ENCODE results near the gene PCYT1B.
A peak's percentile ranks its signal among the peaks of the same experiment; 100 is the strongest.
"Not testable (repeated sequence)": the region's sequence is repeated elsewhere in the genome, so short reads cannot be mapped to it uniquely, and the experiment has no call there.

PCYT1B gene

DNA sequence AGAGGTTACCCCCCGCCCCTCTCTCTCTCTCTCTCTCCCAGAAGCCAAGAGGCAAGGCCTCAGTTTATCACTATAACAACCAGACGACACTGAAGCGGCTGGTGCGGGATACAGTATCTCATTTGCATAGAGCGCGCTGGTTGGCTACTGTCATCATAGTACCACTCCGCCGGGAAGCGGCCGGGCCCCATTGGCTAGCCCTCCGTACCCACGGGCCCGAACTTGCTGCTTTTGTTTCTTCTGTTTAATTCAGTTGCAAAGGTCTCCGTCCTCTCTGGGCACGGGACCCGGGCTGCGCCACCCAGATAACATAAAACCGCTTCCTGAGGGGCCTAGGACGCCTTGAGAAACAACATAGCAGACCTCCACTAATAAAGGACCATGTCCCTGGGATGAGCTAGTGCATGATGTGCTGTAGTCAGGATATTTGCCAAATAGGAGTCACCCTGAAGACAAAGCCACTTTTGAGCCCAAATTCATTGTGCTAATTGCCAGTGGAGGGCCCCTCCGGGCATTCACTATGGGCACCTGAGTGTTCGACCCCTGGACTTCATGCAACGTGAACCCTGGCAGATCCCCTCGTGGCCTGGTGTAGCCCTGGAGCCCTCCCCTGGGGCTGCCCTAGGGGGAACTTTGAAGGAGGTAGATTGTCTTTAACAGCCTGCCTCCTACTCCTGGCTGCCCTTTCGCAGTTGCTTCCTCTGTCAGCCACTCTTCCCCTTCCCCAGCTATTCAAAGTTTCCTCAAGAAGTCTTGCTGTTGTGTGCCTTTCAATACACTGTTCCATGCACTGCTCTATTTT lies at the start of gene PCYT1B:
TSS of gene PCYT1B (minus strand) at position 91 of the 802 bp plus-strand sequence. CDS start 242 bp downstream, outside the sequence.
- peak; percentile 9 to 28 for DNase-seq

DNA sequence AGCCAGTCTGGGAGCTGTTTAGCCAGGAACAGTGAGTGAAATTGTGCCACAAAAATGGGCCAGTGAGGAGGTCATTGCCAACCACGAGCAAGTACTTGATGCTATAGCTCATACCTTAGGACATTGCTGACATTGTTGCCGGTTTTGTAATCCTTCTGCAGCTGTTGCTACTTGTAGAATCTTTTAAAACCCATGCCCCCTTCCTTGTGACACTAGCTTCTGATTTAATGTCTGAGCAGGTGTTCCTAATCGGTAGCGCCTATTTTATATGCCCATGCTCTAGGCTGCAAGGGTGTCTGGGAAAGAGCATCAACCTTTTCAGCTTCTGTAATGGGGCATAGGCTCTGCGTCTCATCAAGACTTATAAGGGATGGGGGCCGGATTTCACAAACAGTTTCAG lies 49.1 kb upstream of the PCYT1B start:
- DNase-seq: no peak

DNA sequence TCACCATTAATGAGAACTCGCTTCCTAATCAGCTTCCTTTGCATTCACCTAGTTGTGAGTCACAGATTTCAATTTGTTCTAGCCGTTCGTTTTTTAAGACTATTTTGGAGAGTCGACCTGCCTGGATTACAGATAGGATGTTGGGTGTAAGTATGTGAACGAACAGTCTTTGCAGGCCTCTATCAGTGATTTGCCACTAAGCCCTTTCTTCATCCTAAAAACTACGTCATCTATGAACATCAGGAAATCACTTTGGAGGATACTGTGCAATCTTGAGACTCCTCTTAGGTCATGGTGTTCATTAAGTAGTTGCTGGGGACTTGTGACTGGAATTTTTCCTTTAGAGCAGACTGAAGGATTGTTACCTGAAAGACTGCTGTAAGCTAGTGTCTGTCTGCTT lies 47.7 kb upstream of the PCYT1B start:
- DNase-seq: peak in 1 of 2 donors; percentile 1

DNA sequence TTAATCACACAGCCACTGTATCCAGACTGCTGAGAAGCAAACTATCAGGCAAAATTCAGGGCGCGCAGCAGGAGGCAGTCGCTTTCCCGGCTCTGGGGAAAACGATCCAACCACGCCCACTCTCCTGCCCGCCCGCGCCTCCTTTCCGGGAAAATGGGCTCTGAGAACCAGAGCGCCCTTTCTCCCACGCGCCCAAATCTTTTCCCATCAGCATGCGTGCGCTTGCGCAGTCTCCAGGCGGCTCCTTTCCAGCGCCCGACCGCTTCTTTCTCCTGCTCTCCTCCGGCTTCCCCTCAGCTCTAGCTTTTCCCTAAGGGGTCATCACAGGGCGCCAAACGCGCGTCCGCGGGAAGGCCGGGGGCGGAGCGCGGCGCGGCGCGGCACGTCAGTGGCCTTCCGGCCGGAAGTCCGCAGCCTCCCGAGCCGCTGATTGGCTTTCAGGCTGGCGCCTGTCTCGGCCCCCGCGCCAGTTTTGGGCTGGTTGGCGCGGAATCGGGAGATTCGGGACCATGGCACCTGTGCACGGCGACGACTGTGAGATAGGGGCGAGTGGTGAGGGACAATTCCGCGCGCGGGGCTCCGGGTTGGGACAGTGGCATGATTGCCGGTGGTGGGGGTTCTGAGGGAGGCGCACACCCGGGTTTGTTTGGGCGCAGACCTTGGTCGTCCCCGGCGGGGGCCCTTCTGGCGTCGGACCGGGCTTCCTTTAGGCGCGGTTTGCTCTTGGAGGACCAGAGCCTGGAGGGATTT lies 46.5 kb upstream of the PCYT1B start, which contains the start of gene POLA1:
TSS of gene POLA1 (plus strand) at position 466 of the 750 bp plus-strand sequence. CDS start at position 510, 44 bp downstream.
- DNase-seq: peak; percentile 90

DNA sequence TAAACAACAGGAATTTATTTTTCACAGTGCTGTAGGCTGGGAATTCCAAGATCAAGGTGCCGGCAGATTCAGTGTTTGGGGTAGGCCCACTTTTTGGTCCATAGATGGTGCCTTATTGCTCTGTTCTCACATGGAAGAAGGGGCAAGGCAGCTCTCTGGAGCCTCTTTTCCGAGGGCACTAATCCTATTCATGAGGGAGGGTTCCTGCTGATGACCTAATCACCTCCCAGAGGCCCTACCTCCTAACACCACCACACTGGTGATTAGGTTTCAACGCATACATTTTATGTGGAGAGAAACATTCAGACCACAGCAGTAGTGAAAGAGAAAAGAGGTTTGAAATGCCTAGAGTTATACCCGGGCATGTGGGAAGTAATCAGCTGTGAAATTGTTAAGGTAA lies 45.2 kb upstream of the PCYT1B start:
- no peak for DNase-seq

DNA sequence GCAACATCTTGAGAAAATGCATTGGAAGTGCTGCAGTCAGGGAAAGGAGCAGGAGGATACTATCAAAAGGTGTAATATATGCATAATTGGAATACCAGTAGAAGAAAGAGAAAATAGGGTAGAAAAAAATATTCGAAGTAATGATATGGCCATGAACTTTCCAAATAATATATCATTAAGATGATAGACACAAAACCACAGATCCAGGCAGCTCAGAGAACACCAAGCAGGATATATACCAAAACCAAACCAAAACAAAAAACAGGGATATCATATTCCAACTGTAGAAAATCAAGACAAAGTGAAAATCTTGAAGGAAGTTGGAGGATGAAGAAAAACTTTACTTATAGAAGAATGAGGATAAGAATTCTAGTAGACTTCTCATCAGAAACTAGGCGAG lies 36.9 kb upstream of the PCYT1B start:
- no peak for DNase-seq

DNA sequence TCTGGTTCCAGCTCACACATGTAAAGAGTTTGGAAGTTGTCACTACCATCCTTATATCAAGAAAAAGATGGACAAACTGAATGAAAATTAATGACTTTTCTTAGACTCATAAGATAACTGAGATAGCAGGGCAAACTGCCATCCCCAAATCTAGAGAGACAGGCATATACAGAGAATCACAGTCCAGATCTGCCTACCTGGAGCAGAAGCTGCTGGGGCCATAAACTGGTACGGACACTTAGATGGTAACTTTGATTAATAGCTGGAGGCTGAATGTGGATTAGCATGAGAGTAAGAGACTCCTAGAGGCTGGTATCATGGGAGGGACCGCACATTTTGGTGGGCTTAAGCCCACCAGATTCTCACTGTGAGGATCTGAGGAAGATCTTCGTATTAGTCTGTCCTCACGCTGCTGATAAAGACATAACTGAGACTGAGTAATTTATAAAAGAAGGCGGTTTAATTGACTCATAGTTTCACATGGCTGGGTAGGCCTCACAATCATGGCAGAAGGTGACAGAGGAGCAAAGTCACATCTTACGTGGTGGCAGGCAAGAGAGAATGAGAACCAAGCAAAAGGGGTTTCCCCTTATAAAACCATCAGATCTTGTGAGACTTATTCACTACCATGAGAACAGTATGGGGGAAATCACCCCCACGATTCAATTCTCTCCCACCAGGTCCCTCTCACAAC lies 35.7 kb upstream of the PCYT1B start:
- no peak for DNase-seq

DNA sequence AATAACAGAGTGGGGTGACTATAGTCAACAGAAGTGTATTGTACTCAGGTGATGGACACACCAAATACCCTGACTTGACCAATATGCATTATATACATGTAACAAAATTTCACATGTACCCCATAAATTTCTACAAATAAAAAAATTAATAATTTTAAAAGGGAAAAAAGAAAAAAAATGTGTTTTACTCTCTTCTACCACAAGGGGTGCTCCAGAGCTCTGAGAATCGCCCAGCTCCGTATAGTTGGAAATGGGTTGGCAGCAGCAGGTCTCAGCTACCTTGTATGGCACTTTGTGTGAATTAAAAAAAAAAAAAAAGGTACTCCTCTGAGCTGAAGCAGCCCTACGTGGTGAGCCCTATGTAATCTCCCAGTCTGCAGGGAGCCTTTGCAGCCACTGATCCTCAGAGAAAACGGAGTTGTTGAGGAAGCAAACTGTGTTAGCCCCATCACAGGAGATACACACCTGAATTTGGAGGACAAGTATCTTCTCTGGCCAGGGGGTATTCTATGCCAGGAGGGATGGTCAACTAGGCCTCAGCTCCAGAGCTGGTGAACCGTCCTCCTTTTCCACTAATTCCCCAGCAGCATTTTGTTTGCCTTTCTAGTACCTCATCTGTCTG lies 29.4 kb upstream of the PCYT1B start:
- peak in 1 of 2 donors; percentile 12 for DNase-seq

DNA sequence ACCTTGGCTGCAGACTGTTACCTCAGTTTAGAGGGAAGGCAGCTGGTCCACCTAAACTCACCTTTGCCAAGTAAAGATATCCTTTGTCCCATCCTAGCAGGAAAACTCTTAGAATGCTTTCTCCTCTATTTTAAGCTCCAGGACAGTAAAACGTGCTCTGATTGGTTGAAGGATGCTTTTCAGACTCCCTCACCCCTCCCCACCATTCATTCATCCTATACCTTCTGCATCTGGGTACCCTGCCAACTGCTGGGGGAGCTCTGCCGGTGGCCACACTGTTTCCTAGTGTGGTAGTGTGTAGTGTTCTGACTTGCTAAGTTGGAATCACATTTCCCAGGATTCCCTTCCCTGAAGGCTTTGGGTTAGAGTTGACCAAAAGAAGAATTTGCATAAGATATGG lies 26.3 kb upstream of the PCYT1B start:
- no peak for DNase-seq

DNA sequence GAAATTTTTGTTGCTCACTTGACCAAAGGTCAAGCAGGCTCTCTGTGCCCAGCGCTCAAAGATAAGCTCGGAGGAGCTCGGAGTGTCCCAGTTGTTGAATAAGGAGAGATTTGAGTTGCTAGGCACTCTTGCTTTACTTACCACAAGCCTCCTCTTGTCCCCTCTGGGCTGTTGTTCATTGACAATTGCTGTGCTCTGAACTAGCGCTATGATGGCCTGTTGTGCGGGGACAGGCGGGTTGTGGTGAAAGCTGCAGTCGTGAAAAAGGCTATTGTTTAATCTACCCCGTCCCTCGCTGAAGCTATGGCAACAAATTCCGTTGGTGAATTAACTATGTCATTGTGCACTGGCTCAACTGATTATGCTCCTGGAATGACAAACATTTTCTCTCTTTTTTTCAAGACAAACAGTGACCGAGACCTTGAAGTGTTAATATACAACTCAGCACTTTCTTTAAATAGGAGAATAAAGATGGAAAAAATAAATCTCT lies 25.6 kb upstream of the PCYT1B start:
- DNase-seq: no peak

DNA sequence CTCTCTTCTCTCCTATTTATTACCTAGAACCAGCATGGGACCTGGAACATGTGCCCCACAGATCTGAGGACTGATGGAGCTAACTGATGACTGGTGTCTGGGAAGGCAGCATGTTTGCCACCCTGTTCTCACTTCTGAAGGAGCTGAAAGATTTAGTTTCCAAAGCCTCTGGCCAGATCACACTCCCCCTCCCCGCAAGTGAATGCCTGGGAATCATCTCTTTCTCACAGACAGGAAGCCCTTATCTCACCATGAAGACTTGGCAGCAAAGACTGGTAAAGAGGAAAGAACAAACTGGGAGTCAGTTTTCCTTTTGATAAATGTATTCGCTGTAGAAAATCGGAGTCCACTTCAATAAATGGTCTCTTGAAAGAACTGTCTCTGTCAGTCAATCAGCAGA lies 21.0 kb upstream of the PCYT1B start:
- DNase-seq: no peak

DNA sequence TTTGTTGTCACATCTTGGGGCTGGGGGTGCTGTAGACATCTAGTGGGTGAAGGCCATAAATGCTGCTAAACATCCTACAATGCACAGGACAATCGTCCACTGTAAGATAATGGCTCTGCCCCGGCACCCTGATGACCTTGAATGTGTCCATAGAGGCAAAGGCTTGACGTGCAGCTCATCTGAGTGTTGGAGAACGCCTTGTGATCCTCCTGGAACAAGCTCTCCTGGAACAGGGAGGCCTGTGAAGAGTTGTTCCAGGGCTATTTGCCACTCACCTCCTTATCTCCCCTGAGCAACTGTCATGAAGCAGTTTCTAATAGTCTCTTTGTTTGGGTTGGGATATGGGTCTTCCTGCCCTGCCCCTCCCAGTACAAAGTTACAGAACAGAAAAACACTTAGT lies 15.2 kb upstream of the PCYT1B start:
- DNase-seq: no peak

DNA sequence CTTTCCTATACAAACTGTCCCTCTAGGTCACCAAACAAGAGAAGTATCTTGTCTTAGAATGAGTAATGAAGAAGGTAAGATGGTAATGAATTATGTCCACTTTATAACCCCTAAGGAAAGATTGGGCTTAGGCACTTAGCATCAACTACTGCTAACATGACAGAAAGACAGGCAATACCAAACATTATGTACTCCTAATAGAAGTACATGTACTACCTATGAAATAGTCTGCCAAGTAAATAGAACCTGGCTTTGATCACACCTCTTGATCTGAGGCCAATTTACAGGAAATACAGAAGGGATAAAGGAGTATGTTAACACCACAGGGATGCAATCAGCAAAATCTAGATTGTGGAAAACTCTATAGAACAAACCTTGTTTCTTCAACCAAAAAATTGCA lies 14.1 kb upstream of the PCYT1B start:
- DNase-seq: no peak

DNA sequence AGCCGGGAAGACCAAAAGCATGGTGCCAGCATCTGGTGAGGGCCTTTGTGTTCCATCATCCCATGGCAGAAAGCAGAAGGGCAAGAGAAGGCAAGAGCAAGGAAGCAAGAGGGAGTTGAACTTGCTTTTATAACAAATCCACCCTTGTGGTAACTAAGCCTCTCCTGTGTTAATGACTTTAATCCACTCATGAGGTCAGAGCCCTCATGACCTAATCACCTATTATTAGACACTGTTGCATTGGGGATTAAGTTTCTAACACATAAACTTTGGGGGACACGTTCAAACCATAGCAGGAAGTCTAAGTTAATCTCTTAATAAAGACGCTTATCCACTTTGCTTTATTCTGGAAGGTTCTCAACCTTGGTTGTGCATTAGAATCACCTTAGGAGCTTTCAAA lies 12.5 kb upstream of the PCYT1B start:
- DNase-seq: no peak

DNA sequence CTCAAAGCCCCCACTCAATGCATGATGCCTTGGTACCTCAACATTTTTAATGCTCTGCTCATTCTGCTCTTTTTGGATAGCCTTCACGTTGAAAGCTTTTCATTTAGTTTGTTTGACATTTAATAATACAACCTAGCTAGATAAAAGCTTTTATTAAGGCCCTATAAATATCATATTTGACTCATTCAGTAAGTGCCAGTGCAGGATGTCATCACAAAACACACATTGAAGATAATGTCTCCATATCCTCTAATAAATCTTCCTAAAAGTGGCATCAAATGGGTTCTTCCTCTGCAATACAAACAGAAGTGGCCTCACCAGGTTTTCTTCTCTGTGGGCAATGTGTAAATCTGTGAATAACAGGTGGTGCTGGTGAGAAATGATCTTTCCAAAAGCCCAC lies 12.0 kb upstream of the PCYT1B start:
- no peak for DNase-seq

DNA sequence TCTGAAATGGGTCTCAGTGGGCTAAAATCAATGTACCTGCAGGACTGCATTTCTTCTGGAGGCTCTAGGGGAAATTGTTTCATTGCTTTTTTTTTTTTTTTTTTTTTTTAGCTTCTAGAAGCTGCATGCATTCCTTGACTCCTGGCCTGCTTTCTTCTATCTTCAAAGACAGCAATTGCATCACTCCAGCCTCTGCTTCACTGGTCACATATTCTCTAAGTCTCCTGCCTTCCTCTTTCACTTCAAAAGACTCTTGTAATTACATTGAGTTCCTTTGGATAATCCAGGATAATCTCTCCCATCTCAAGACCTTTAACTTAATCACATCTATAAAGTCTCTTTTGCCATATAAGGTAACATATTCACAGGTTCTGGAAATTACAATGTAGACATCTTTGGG lies 11.3 kb upstream of the PCYT1B start:
- no peak for DNase-seq

DNA sequence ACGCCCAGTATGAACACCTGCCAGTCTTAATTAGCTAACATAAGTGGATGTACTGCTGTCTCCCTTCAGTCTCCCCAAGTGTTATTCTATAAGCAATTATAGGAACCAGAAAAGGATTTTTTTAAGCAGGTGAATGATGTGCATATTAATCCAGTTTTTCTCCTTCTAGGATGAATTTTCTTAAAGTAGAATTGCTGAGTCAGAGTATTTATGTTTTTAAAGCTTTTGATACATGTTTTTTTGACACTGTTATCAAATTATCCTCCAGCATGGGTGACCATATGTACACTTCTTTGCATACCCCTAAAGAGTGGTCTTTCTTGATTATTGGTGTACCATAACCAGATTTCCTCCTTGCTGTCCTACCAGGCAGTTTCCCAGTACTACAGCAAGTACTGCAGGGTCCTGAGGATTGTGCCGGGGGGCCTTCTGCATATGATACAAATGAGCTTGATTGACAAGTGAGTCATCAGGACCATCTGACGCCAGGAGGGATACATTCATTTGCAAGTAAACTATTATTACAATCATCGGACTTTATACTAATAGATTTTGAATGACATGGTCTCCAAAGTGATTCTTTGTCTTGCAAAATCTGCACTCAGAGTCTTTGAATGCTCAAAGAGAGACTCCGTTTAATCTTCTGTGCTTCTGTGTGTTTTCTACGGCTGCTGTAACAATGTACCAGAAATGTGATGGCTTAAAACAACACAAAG lies 10.7 kb upstream of the PCYT1B start:
- no peak for DNase-seq

DNA sequence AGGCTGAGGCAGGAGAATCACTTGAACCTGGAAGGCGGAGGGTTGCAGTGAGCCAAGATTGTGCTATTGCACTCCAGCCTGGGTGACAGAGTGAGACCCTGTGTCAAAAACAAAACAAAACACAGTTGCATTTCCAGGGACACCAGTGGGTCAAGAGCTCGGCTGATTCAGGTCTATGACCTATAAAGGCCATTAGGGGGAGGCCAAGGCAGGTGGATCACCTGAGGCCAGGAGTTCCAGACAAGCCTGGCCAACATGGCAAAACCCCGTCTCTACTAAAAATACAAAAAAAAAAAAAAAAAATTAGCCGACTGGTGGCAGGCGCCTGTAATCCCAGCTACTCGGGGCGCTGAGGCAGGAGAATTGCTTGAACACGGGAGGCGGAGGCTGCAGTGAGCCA lies 8.5 kb upstream of the PCYT1B start:
- DNase-seq: not testable (repeated sequence)

DNA sequence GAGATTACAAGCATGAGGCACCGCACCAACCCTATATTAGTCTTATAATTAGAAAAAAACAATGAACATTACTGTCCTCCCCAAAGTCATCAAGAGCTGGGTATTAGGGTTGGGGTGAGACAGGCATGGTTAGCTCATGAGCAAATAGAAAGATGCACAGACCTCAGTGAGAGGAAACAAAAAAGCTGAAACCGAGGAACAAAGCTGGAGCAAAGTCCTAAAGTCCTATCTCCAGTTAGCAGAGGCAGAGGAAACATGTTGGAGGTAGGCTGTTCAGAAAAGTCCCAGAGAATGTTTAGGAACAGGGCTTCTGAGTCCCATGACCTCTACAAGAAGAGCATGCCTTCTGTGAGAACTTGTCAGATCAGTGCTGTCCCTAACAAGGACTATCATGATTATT lies 4.6 kb upstream of the PCYT1B start:
- no peak for DNase-seq

DNA sequence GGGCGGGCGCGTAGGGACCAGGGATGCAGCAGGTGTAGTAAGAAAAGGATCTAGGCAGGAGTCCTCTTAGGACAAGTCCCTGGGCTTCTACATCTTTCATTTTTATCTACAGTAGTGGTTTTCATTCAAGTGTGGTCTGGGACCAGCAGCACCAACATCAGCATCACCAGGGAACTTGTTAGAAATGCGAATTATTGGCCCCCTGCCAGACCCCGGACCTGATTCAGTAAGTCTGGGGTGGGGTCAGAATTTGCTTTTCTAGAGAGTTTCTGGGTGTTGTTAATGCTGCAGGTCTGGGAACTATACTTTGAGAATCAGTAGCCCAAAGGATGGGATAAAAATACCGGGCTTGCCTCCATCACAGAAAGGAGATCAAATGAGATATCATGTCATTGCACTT lies 1.3 kb upstream of the PCYT1B start:
- DNase-seq: no peak

DNA sequence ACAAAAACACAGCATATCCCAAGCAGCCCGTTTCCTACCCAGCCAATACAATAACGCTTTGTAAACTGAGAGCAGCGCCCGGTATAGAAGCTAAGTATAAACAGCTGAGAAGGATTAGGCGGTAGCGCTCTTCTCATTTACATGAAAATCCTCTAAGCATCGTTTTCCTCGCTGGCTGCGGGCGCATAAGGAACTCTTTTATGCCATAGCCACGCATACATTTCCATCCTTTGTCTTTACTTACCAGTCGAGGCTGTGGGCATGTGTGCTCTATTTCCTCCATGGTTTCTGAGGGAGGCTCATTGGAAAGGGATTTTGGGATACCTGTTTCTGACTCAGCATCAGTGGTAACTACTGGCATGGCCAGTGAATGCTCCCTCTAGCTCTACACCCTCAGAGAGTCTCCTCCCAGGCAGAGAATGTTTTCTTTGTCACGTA lies 383 bp downstream of the PCYT1B start:
- no peak for DNase-seq

DNA sequence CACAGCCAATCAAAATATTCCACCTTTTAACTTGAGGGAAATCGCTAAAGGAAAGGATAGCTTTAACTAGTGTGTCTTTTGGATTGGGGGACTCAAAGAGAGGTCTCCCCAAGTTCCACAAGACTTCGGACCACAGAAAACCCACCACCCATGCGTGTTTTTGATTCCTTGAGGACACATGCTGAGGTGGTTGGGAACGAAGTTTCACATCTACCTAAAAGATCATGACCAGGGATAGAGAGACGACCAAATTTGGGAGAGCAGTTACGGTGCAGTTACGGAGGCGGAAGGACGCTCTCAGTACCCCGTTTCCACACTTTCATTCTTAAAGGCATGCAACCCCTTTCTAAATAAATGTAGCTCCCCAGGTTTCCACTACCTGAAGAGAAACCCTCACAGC lies 1.1 kb downstream of the PCYT1B start:
- DNase-seq: no peak
